Neural progenitor cell (in vitro differentiated cells): Measurements from ENCODE around the gene DDX51.

Experiments used
- CTCF ChIP-seq: fragments of 200-600 bp; sonication (generic); IDR thresholded peaks from 2 replicates; pipeline ENCODE4 v1.5.1; 2017; ENCODE audit warnings: antibody characterized with exemption, mild to moderate bottlenecking
- EZH2 ChIP-seq: fragments of 200-600 bp; sonication (generic); IDR thresholded peaks from 2 replicates; pipeline ENCODE4 v1.6.1; 2017; ENCODE audit warnings: antibody characterized with exemption, mild to moderate bottlenecking, moderate library complexity
- EZH2phosphoT487 ChIP-seq: fragments of 200-600 bp; sonication (generic); IDR thresholded peaks from 2 replicates; pipeline ENCODE4 v1.6.1; 2017; ENCODE audit warnings: antibody characterized with exemption

DNA sequence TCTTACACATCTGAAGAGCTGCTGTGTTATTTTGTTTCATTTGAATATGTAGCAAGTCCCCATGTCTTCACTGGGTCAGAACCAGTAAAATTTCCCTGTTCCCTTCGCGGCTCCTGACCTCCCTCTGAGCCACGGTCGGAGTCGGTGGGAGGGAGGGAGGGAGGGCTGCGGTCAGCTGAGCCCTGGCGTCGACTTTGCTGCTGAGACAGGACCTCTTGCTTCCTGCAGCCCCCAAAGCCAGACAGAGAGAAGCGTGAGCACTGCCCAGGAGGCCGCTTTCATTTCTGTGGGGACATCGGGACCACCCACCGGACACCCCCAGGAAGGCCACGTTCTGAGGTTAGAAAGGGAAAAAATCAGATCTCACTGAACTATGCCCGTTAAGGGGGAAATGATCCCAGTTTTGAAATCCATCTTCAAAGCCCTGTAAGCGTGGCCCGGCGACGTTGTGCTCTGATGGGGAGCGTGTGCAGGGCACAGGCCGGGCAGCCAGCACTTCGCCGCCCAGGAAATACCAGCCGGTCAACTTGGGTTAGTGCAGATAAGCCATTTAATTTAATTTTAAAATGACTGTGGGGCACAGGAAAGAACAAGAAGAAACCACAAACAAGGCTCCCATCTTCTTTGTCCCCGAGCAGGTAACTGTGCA is 42.2 kb upstream of the DDX51 start:
- no peak for TF ChIP-seq CTCF
- no peak for TF ChIP-seq EZH2
- TF ChIP-seq EZH2phosphoT487: no peak
